ENCODE measurements around the gene GNE.

GRCh38 chr9:36222449-36222848 lies 35.8 kb downstream of the GNE start:
- TF ChIP-seq CTCF (IDR thresholded peaks at IDR 0.05; ENCODE audit: insufficient read depth, low read length) (no peak), POLR2AphosphoS5 (IDR thresholded peaks at IDR 0.05; ENCODE audit: low read depth) (no peak), GABPA (IDR thresholded peaks at IDR 0.05; ENCODE audit: low read depth) (no peak), REST (IDR thresholded peaks at IDR 0.05; ENCODE audit: insufficient replicate concordance, low read depth) (no peak)

Measured in HL-60 (cell line).